Bronchial epithelial cell (primary cell): ENCODE data around the gene NEUROG2. TPM values are rescaled to one million over a fixed set of nuclear protein-coding genes. Genes with fewer than 3 reads are reported as not detected.
A peak's percentile ranks its signal among the peaks of the same experiment; 100 is the strongest.

Source experiments
- DNase-seq: peaks from one replicate; pipeline ENCODE4 v3.0.0-alpha.2; 2010; ENCODE audit warnings: low read depth
- FAIRE-seq: peaks from 2 replicates; lab custom pipeline; 2011; peaks lifted over from hg19 to GRCh38; lab: Jason Lieb, UNC
- H3K27me3 ChIP-seq: 2 replicates; pipeline ENCODE4 v1.5.1; 2011; ENCODE audit warnings: low read length; ENCODE audit not compliant: control insufficient read depth, insufficient read depth
- H3K36me3 ChIP-seq: 2 replicates; pipeline ENCODE4 v1.5.1; 2011; ENCODE audit warnings: low read length; ENCODE audit not compliant: control insufficient read depth, insufficient read depth
- H3K4me3 ChIP-seq: 2 replicates; pipeline ENCODE4 v1.5.1; 2011; ENCODE audit warnings: mild to moderate bottlenecking, low read depth, low read length, control low read depth
- total RNA-seq: library from RNA; depleted of rRNA; stranded (reverse); fragments of >200 nt; gene quantifications from 2 replicates; pipeline ENCODE4 v1.2.1, GENCODE V29; 2014
- TF ChIP-seq, protein P1 (sequence below): IDR thresholded peaks from 2 replicates; pipeline ENCODE4 v1.5.1; 2011; ENCODE audit warnings: mild to moderate bottlenecking, moderate library complexity, low read length, control low read depth, inconsistent platforms; ENCODE audit not compliant: insufficient read depth, severe bottlenecking

Gene NEUROG2
- total RNA-seq, 1 donor from 2014 or later: not detected

DNA sequence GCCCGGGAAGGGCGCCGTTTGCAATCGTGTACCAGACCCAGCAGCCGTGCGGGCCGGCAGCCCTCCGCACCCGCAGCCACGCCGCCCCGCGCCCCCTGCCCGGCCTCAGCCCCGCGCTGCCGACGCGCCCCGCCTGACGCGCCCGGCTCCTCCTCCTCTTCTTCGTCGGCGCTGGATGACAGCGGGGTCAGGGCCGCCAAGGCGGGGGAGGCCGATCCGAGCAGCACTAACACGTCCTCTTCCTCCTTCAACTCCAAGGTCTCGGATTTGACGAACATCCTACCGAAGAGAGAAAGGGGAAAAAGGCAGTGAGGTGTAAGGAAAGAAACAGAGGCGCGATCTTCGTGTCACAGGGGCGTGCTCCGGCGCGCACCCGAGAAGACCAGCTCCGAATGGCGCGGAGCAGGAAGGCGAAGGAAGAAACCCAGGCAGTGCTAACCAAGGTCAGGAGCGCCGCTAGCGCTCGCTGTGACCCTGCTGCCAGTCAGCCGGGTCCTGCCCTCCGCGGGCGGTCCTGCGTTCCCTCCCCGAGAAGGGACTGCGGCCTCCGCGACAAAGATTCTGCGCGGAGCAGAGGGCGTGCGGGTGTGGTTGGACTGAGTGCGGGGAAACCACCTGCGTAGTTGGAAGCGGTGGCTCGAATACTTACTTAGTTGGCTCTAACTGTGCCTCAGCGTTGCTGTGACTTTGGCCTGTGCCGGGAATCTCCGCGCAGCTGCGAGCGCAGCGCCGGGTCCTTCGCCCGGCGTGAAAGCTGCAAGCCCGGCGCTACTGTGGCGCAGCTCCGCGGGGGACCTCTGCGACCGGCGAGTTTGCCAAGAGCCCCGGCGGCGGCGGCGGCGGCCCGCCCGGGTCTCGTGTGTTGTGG, 548 bp downstream of the NEUROG2 start:
- TF ChIP-seq, protein P1, sequence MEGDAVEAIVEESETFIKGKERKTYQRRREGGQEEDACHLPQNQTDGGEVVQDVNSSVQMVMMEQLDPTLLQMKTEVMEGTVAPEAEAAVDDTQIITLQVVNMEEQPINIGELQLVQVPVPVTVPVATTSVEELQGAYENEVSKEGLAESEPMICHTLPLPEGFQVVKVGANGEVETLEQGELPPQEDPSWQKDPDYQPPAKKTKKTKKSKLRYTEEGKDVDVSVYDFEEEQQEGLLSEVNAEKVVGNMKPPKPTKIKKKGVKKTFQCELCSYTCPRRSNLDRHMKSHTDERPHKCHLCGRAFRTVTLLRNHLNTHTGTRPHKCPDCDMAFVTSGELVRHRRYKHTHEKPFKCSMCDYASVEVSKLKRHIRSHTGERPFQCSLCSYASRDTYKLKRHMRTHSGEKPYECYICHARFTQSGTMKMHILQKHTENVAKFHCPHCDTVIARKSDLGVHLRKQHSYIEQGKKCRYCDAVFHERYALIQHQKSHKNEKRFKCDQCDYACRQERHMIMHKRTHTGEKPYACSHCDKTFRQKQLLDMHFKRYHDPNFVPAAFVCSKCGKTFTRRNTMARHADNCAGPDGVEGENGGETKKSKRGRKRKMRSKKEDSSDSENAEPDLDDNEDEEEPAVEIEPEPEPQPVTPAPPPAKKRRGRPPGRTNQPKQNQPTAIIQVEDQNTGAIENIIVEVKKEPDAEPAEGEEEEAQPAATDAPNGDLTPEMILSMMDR: no peak
- DNase-seq: no peak
- no peak for FAIRE-seq
- peak overlapping the region; percentile 41 for H3K4me3 ChIP-seq
- no peaks in the 10 kb centered on the region for H3K36me3 ChIP-seq
- H3K27me3 ChIP-seq: peaks cover 77% of the 10 kb centered on the region

DNA sequence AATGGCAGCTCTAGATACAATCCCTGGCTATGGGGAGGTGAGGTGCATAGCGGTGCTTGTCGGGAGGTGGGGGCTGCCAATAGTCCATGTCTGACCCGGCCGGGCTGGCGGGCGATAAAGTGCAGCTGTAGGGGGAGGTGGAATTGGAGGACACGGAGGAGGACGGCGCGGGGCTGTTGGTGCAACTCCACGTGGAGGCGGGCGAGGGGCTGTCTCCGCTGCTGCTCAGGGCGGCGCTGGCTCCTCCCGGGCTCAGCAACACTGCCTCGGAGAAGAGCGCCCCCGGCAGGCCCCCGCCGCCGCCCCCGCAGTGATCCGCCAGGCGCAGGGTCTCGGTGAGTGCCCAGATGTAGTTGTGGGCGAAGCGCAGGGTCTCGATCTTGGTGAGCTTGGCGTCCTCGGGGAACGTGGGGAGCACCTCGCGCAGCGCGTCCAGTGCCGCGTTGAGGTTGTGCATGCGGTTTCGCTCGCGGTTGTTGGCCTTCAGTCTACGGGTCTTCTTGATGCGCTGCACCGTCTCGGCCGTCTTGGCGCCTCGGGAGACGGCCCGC, 1.3 kb downstream of the NEUROG2 start:
- FAIRE-seq (no peak), DNase-seq (no peak)
- Histone ChIP-seq H3K27me3 (peaks cover 73% of the 10 kb centered on the region), H3K4me3 (peak overlapping the region; percentile 41), H3K36me3 (no peaks in the 10 kb centered on the region)
- TF ChIP-seq, protein P1: no peak

DNA sequence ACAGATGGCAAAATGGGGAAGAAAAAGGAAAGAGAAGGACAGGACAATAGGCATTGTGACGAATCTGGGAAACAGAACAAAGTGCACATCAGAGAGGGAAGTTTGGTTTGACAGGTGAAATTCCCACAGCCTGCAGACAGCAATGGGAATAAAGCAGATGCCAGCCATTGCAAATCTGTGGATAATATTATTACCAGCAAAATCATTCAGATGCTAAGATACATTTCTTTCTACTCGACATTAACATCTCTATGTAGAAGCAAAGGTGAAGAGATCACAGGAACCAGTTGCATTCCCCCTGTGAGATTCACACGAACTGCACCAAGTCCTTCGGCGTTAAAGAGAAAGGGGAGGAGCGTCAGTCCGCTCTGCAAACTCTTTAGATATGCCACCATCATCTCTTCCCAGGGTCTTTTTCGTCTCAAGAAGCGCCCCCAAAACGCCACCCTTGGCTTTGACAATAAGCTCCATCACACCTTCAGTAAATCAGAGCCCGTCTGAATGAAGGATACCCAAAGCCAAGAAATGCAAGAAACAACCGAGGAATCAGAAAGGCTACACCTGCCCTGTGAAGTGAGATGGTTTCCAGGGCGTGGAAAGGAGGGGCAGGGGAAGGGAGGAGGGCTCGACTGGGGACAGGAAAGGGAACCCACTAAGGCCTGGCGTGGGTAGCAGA, 1.9 kb downstream of the NEUROG2 start:
- Histone ChIP-seq H3K27me3 (peaks cover 76% of the 10 kb centered on the region), H3K36me3 (no peaks in the 10 kb centered on the region), H3K4me3 (no peak overlapping the region)
- DNase-seq: no peak
- TF ChIP-seq, protein P1: no peak
- FAIRE-seq: no peak

DNA sequence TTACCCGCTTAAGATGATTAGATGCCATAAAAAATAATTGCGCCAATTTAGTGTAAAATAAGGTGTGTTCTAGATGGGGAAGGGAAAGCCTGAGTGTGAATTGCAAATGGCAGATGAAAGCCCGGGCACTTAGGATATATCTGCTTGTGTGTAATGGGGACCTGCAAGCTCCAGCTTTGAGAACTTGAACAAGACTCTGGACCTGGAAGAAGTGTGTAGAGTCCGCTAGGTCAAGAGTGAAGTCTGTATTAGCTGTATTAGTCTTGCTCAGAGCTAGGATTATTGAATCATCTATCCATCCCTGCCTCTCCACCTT, 4.2 kb downstream of the NEUROG2 start:
- peaks cover 63% of the 10 kb centered on the region for H3K27me3 ChIP-seq
- no peak for FAIRE-seq

DNA sequence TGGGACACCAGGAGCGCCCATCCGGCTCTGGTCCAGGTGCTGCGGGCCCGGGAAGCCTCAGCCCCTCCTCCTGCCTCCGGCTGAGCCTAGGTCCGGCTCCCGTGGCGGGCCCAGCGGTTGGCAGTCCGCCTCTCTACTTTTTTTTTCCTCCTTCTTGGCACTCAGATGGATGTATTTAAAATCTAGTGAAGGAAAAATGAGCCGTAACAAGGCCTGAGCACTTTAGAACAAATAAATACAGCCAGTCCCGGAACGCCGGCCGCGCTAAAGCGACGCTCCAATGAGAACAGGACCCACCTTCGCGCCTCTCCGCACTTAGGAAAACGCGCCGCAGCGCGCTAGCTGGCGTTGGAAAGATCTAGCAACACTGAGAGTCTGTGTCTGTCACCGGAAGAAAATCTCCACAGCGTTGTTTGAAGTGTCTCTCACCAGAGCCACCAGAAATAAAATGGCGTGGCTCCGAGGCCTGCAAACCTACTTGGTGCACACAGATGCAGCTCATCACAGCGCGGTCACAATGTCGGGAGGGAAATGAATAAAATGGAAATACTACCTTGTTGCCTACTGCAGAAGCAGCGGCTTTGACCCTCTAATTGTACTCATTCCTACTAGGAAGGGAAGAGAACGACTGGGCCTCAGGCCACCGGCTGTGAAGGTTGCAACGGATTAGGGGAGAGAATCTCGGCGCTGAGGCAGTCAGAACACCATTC, 4.7 kb downstream of the NEUROG2 start:
- Histone ChIP-seq H3K4me3 (no peak overlapping the region), H3K27me3 (peaks cover 63% of the 10 kb centered on the region), H3K36me3 (no peaks in the 10 kb centered on the region)
- TF ChIP-seq, protein P1: no peak
- FAIRE-seq (no peak), DNase-seq (no peak)

More for the DNA sequence above, 4.2 kb downstream of the NEUROG2 start:
- Histone ChIP-seq H3K36me3 (no peaks in the 10 kb centered on the region), H3K4me3 (no peak overlapping the region)
- TF ChIP-seq, protein P1: no peak
- DNase-seq: no peak
